Sigmoid colon (tissue), 4 donors: Measurements from ENCODE around the gene CSNK2A1.

ENCODE experiments used
- EP300 ChIP-seq, 4 donors: sonication (generic); formaldehyde crosslinking; IDR thresholded peaks; one replicate each; pipeline ENCODE4 v1.6.1; 2017; ENCODE audit warnings: antibody characterized with exemption in 4 of 4
- POLR2A ChIP-seq, 2 donors: fragments of 450-650 bp; IDR thresholded peaks; one replicate each; pipeline ENCODE4 v1.6.1; 2016; ENCODE audit warnings: antibody characterized with exemption in 2 of 2, mild to moderate bottlenecking in 2 of 2, moderate library complexity in 2 of 2
- POLR2AphosphoS5 ChIP-seq, 4 donors: sonication (generic); formaldehyde crosslinking; IDR thresholded peaks; one replicate each; pipeline ENCODE4 v1.6.1; 2017; ENCODE audit warnings: antibody characterized with exemption in 4 of 4
- TF ChIP-seq, protein P1 (sequence below), 4 experiments: fragments of 450-650 bp in 3 of 4; fragments of 200-600 bp in 1 of 4; IDR thresholded peaks; one replicate each; pipeline ENCODE4 v1.5.1; 2016 to 2019; ENCODE audit warnings: antibody characterized with exemption in 4 of 4, mild to moderate bottlenecking in 3 of 4, moderate library complexity in 2 of 4

DNA sequence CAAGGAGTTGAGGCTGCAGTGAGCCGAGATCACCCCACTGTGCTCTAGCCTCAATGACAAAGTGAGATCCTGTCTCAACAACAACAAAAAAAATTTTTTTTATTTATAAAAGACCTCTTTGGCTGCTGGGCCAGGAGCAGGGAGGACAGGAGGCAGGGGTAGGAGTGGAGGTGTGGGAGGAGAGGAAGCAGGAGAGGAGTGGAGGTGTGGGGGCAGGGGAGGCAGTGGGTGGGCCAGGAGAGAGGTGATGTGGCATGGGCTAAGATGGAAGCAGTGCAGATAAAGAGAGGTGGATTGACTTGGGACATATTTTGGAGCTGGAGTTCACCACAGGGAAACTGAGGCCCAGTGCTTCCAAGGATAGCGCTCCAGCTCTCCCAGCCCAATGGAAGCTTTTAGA is 13.4 kb upstream of the CSNK2A1 start:
- TF ChIP-seq, protein P1, sequence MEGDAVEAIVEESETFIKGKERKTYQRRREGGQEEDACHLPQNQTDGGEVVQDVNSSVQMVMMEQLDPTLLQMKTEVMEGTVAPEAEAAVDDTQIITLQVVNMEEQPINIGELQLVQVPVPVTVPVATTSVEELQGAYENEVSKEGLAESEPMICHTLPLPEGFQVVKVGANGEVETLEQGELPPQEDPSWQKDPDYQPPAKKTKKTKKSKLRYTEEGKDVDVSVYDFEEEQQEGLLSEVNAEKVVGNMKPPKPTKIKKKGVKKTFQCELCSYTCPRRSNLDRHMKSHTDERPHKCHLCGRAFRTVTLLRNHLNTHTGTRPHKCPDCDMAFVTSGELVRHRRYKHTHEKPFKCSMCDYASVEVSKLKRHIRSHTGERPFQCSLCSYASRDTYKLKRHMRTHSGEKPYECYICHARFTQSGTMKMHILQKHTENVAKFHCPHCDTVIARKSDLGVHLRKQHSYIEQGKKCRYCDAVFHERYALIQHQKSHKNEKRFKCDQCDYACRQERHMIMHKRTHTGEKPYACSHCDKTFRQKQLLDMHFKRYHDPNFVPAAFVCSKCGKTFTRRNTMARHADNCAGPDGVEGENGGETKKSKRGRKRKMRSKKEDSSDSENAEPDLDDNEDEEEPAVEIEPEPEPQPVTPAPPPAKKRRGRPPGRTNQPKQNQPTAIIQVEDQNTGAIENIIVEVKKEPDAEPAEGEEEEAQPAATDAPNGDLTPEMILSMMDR (IDR thresholded peaks at IDR 0.05): no peak
- no peak for TF ChIP-seq POLR2A (IDR thresholded peaks at IDR 0.05)
- no peak for TF ChIP-seq POLR2AphosphoS5 (IDR thresholded peaks at IDR 0.05)
- TF ChIP-seq EP300 (IDR thresholded peaks at IDR 0.05): no peak
